CD4-positive, CD25-positive, alpha-beta regulatory T cell (primary cell): ENCODE measurements around the gene ANKRD63. TPM values are rescaled to one million over a fixed set of nuclear protein-coding genes. Genes with fewer than 3 reads are reported as not detected.

Experiments
- ATAC-seq, 2 donors: fragments of 150-1000 bp; cut with Tn5 transposase; one replicate each; pipeline ENCODE4 v1.10.0; 2021; ENCODE audit warnings: low read depth in 2 of 2, moderate number of reproducible peaks in 2 of 2, moderate library complexity in 1 of 2
- DNase-seq, 3 donors: peaks; one replicate each; pipeline versions ENCODE4 v3.0.0 to v3.0.0-alpha.2; 2012 to 2022; ENCODE audit warnings: mixed read lengths in 1 of 3
- H3K27ac ChIP-seq: one replicate; pipeline ENCODE4 v1.7.0; 2013; ENCODE audit warnings: mild to moderate bottlenecking, low read length; ENCODE audit not compliant: insufficient read depth, poor library complexity, severe bottlenecking
- H3K27me3 ChIP-seq: one replicate; pipeline ENCODE4 v1.7.0; 2013; ENCODE audit warnings: low read length; ENCODE audit not compliant: control insufficient read depth, insufficient read depth
- H3K36me3 ChIP-seq: one replicate; pipeline ENCODE4 v1.7.0; 2013; ENCODE audit warnings: mild to moderate bottlenecking, low read length, moderate library complexity; ENCODE audit not compliant: control insufficient read depth, insufficient read depth
- H3K4me1 ChIP-seq: 2 replicates; pipeline ENCODE4 v1.7.0; 2013; ENCODE audit warnings: mild to moderate bottlenecking, low read length; ENCODE audit not compliant: insufficient read depth, control insufficient read depth, poor library complexity, severe bottlenecking
- H3K4me3 ChIP-seq: one replicate; pipeline ENCODE4 v1.7.0; 2013; ENCODE audit warnings: low read depth, mild to moderate bottlenecking, low read length, moderate library complexity
- H3K9me3 ChIP-seq, 2 experiments: 1 replicate in 1 of 2; 2 replicates in 1 of 2; pipeline ENCODE4 v1.7.0; 2013; ENCODE audit warnings: low read length in 2 of 2, mild to moderate bottlenecking in 1 of 2, moderate library complexity in 1 of 2; ENCODE audit not compliant: control insufficient read depth in 2 of 2
- H3K27ac Mint-ChIP-seq, 3 donors: one replicate each; pipeline ENCODE4 v1.8.0; 2020 to 2022; ENCODE audit warnings: mild to moderate bottlenecking in 3 of 3, mixed read lengths in 3 of 3, moderate library complexity in 2 of 3
- H3K27me3 Mint-ChIP-seq: one replicate; pipeline ENCODE4 v1.8.0; 2022; ENCODE audit warnings: mild to moderate bottlenecking, mixed read lengths
- H3K36me3 Mint-ChIP-seq: one replicate; pipeline ENCODE4 v1.8.0; 2020; ENCODE audit warnings: mixed read lengths
- H3K4me1 Mint-ChIP-seq, 4 donors: one replicate each; pipeline ENCODE4 v1.8.0; 2020 to 2022; ENCODE audit warnings: mixed read lengths in 4 of 4, mild to moderate bottlenecking in 1 of 4
- H3K4me3 Mint-ChIP-seq, 4 donors: one replicate each; pipeline ENCODE4 v1.8.0; 2020 to 2022; ENCODE audit warnings: mild to moderate bottlenecking in 4 of 4, mixed read lengths in 4 of 4, moderate library complexity in 3 of 4
- H3K9me3 Mint-ChIP-seq, 7 donors: one replicate each; pipeline ENCODE4 v1.8.0; 2020 to 2022; ENCODE audit warnings: mixed read lengths in 7 of 7, mild to moderate bottlenecking in 3 of 7, moderate library complexity in 2 of 7
- polyA plus RNA-seq, 4 donors: library from polyadenylated mRNA; unstranded; fragments of 300-500 nt; fragmentation: Illumina TruSeq; gene quantifications; one replicate each; pipeline ENCODE4 v1.2.3, GENCODE V29; 2021
- total RNA-seq: library from RNA; stranded (reverse); gene quantifications from one replicate; pipeline ENCODE4 v1.2.3, GENCODE V29; 2022

ANKRD63 gene
- total and polyA plus RNA-seq, 5 donors from 2014 or later = 0.35 TPM; not detected in 4

DNA sequence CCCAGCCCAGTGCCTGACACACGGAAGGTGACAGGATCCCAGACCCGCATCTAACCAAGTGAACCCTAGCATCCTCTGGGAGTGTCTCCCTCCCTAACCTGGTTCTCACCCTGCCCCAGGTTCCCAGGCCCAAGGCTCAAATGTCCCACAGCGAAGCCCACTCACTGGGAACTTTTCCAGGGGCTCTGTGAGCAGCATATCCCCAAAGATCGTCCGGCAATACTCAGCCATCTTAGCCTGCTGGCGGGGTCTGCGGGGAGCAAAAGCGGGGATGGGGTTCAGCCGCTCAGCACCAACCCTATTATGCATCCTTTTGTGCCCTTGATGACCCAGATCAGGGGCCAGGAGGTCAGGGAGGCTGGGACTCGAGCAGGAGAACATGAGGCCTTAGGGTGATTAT lies 14.5 kb upstream of the ANKRD63 start:
- Histone ChIP-seq H3K36me3 (peaks cover 77% of the 10 kb centered on the region), H3K27ac (no peak overlapping the region), H3K9me3 (peaks cover 5% of the 10 kb centered on the region in 2 experiments), H3K4me3 (no peak overlapping the region), H3K27me3 (no peaks in the 10 kb centered on the region), H3K4me1 (no peaks in the 10 kb centered on the region)
- DNase-seq = no peak
- peak overlapping the region in 1 of 3 donors; percentile 52 for H3K27ac Mint-ChIP-seq
- H3K27me3 Mint-ChIP-seq = no peaks in the 10 kb centered on the region
- H3K4me1 Mint-ChIP-seq = peaks cover 0 to 5% (median 4%) of the 10 kb centered on the region in 4 donors
- peaks cover 50% of the 10 kb centered on the region for H3K36me3 Mint-ChIP-seq
- peaks cover 0 to 11% (median 0%) of the 10 kb centered on the region in 7 donors for H3K9me3 Mint-ChIP-seq
- no peak overlapping the region for H3K4me3 Mint-ChIP-seq
- no peak for ATAC-seq

GRCh38 chr15:40296561-40297230 lies 13.8 kb upstream of the ANKRD63 start:
- Mint-ChIP-seq H3K36me3 (peaks cover 49% of the 10 kb centered on the region), H3K27ac (peak overlapping the region in 2 of 3 donors; percentile 52 to 80)
- H3K36me3 ChIP-seq = peaks cover 74% of the 10 kb centered on the region

GRCh38 chr15:40295877-40296560 lies 13.2 kb upstream of the ANKRD63 start:
- H3K27me3 Mint-ChIP-seq = no peaks in the 10 kb centered on the region
- peak overlapping the region in 2 of 3 donors; percentile 37 to 59 for H3K27ac Mint-ChIP-seq
- peaks cover 0 to 11% (median 0%) of the 10 kb centered on the region in 7 donors for H3K9me3 Mint-ChIP-seq
- H3K4me1 Mint-ChIP-seq = peaks cover 0 to 5% (median 4%) of the 10 kb centered on the region in 4 donors
- no peak for ATAC-seq
- Histone ChIP-seq H3K4me1 (no peaks in the 10 kb centered on the region), H3K9me3 (peaks cover 5% of the 10 kb centered on the region in 2 experiments), H3K36me3 (peaks cover 68% of the 10 kb centered on the region), H3K27me3 (no peaks in the 10 kb centered on the region), H3K4me3 (no peak overlapping the region), H3K27ac (no peak overlapping the region)
- no peak for DNase-seq
- H3K36me3 Mint-ChIP-seq = peaks cover 44% of the 10 kb centered on the region
- no peak overlapping the region for H3K4me3 Mint-ChIP-seq

More at GRCh38 chr15:40296561-40297230, 13.8 kb upstream of the ANKRD63 start:
- Mint-ChIP-seq H3K4me3 (no peak overlapping the region), H3K27me3 (no peaks in the 10 kb centered on the region), H3K4me1 (peaks cover 0 to 5% (median 4%) of the 10 kb centered on the region in 4 donors), H3K9me3 (peaks cover 0 to 11% (median 0%) of the 10 kb centered on the region in 7 donors)
- DNase-seq (no peak), ATAC-seq (no peak)
- Histone ChIP-seq H3K27me3 (no peaks in the 10 kb centered on the region), H3K4me3 (no peak overlapping the region), H3K4me1 (no peaks in the 10 kb centered on the region), H3K9me3 (peaks cover 5% of the 10 kb centered on the region in 2 experiments), H3K27ac (no peak overlapping the region)

DNA sequence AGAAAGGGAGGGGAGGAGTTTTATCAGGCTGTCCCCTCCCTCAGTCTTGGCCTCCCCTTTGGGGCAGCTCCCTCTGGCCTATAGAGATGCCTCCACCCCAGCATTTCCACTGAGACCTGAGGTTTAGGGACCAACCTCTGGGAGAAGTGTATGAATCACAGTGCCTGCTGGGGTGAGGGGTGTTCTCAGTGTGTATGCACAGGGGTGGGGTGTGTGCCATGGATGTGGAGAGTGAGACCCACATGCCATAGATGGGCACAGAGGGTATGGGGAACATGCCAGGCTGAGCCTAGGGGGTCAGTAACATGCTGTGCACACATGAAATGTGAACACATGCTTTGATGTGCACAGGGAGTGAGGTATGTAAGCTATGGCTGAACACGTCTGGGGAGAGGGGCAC lies 12.4 kb upstream of the ANKRD63 start:
- Histone ChIP-seq H3K27ac (no peak overlapping the region), H3K36me3 (peaks cover 60% of the 10 kb centered on the region), H3K4me1 (no peaks in the 10 kb centered on the region), H3K9me3 (no peaks in the 10 kb centered on the region), H3K27me3 (no peaks in the 10 kb centered on the region), H3K4me3 (no peak overlapping the region)
- peaks cover 0 to 4% (median 1%) of the 10 kb centered on the region in 4 donors for H3K4me1 Mint-ChIP-seq
- peak overlapping the region in 1 of 3 donors; percentile 59 for H3K27ac Mint-ChIP-seq
- ATAC-seq (no peak), DNase-seq (no peak)
- peaks cover 37% of the 10 kb centered on the region for H3K36me3 Mint-ChIP-seq
- H3K4me3 Mint-ChIP-seq = no peak overlapping the region
- no peaks in the 10 kb centered on the region for H3K27me3 Mint-ChIP-seq
- H3K9me3 Mint-ChIP-seq = peaks cover 0 to 7% (median 0%) of the 10 kb centered on the region in 7 donors

DNA sequence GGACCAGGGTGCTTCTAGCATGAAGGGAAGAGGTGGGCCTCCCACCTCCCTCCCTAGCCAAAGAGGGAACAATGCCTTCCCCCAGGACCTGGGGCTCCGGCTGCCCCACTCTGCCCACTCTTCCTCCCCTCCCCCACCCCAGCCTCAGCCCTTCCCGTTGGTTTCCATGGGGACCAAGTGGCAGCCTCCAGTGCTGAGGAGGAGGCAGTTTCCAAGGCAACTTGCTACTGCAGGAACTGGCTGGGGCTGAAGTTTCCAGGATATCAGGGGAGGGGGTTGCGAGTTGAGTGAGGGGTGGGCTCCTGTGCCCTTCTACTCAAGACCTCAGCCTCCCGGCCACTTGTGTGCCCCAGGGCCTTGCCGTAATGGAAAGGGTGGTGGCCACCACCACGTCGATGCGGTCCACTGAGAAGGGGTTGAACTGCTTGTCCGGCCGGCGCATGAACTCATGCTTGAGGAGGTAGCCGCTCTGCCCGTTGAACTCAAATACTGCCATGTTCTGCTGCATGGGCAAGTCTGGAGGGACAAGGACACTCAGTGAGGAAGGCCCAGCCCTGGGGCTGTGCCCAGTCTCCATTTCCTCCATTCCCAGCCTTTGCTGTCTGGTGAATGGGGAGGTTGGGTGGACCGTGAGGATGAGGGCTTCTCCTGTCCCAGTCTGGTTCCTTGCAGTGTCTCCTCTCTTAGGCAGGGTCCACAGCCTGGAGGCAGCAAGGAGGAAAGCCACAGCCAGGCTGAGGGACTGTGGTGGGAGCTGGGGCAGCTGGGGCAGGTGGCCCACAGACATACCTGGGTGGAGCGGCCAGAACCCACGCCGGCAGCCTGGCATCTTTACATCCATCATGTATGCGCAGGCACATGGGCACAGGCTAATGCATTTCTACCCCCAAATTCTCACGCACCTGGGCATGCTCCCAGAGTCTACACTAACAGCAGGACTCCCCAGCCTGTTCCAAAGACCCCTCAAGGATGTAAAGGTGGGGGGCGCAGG lies 11.3 kb upstream of the ANKRD63 start:
- no peaks in the 10 kb centered on the region for H3K9me3 ChIP-seq
- H3K4me1 ChIP-seq = no peaks in the 10 kb centered on the region
- H3K36me3 ChIP-seq = peaks cover 60% of the 10 kb centered on the region
- no peak overlapping the region for H3K4me3 Mint-ChIP-seq
- H3K27me3 Mint-ChIP-seq = no peaks in the 10 kb centered on the region
- no peak overlapping the region for H3K4me3 ChIP-seq
- H3K27me3 ChIP-seq = no peaks in the 10 kb centered on the region
- H3K27ac Mint-ChIP-seq = no peak overlapping the region
- H3K36me3 Mint-ChIP-seq = peaks cover 28% of the 10 kb centered on the region
- peaks cover 0 to 2% (median 1%) of the 10 kb centered on the region in 4 donors for H3K4me1 Mint-ChIP-seq
- DNase-seq (no peak), ATAC-seq (no peak)
- H3K9me3 Mint-ChIP-seq = no peaks in the 10 kb centered on the region
- H3K27ac ChIP-seq = no peak overlapping the region

GRCh38 chr15:40293006-40293405 lies 10.1 kb upstream of the ANKRD63 start:
- H3K27ac Mint-ChIP-seq = peak overlapping the region in 1 of 3 donors; percentile 44
- no peaks in the 10 kb centered on the region for H3K4me1 ChIP-seq
- DNase-seq = no peak
- H3K27me3 Mint-ChIP-seq = no peaks in the 10 kb centered on the region
- H3K9me3 ChIP-seq = no peaks in the 10 kb centered on the region
- H3K4me3 ChIP-seq = no peak overlapping the region
- H3K4me1 Mint-ChIP-seq = peaks cover 0 to 2% (median 0%) of the 10 kb centered on the region in 4 donors
- peaks cover 23% of the 10 kb centered on the region for H3K36me3 Mint-ChIP-seq
- H3K4me3 Mint-ChIP-seq = no peak overlapping the region
- H3K27me3 ChIP-seq = no peaks in the 10 kb centered on the region
- H3K27ac ChIP-seq = no peak overlapping the region
- H3K36me3 ChIP-seq = peaks cover 56% of the 10 kb centered on the region
- H3K9me3 Mint-ChIP-seq = no peaks in the 10 kb centered on the region
- no peak for ATAC-seq

DNA sequence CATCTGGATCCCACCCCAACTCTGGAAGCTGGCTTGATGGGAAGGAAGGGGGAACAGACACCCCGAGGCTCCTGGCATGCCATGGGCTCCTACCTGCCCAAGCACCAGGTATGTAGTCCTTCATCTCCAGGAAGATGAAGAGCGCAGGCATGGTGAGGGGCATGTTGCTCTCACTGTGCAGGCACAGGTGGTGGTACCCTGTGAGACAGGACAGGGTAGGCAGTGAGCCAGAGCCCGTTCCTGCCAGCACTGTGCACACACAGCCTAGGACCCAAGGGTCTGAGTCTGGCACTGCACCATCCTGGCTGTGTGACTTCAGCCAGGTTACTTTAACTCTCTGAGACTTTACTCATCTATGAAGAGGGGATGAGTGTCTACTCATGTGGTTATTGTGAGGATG lies 9.4 kb upstream of the ANKRD63 start:
- Mint-ChIP-seq H3K27ac (no peak overlapping the region), H3K27me3 (no peaks in the 10 kb centered on the region), H3K9me3 (peaks cover 0 to 1% (median 0%) of the 10 kb centered on the region in 7 donors), H3K4me3 (no peak overlapping the region), H3K4me1 (peaks cover 0 to 2% (median 0%) of the 10 kb centered on the region in 4 donors), H3K36me3 (peaks cover 19% of the 10 kb centered on the region)
- no peak for ATAC-seq
- H3K27ac ChIP-seq = no peak overlapping the region
- no peaks in the 10 kb centered on the region for H3K9me3 ChIP-seq
- H3K36me3 ChIP-seq = peaks cover 54% of the 10 kb centered on the region
- no peak overlapping the region for H3K4me3 ChIP-seq
- no peaks in the 10 kb centered on the region for H3K27me3 ChIP-seq
- no peak for DNase-seq
- H3K4me1 ChIP-seq = no peaks in the 10 kb centered on the region
